Upper lobe of left lung (tissue), 6 donors: ENCODE results near the gene ASCL1. TPM values are rescaled to one million over a fixed set of nuclear protein-coding genes. Genes with fewer than 3 reads are reported as not detected.

Source experiments
- ATAC-seq, 2 donors: fragments of 200-7000 bp; cut with Tn5 transposase; one replicate each; pipeline ENCODE4 v1.9.1; 2022; ENCODE audit warnings: mild to moderate bottlenecking in 2 of 2, moderate library complexity in 2 of 2; ENCODE audit not compliant: low FRiP score in 2 of 2
- DNase-seq, 2 donors: peaks; one replicate each; pipeline ENCODE4 v3.0.0-alpha.2; 2019 to 2020
- H3K27ac ChIP-seq, 4 donors: fragments of 200-600 bp; sonication (generic); one replicate each; pipeline ENCODE4 v1.5.1; 2016 to 2019
- H3K27me3 ChIP-seq, 4 donors: fragments of 200-600 bp; sonication (generic); one replicate each; pipeline ENCODE4 v1.5.1; 2017 to 2019
- H3K36me3 ChIP-seq, 4 donors: fragments of 200-600 bp; sonication (generic); one replicate each; pipeline ENCODE4 v1.5.1; 2016 to 2019
- H3K4me1 ChIP-seq, 4 donors: fragments of 200-600 bp; sonication (generic); one replicate each; pipeline ENCODE4 v1.5.1; 2018 to 2019
- H3K4me3 ChIP-seq, 4 donors: fragments of 200-600 bp; sonication (generic); one replicate each; pipeline ENCODE4 v1.5.1; 2017 to 2019; ENCODE audit warnings: mild to moderate bottlenecking in 2 of 4, moderate library complexity in 1 of 4
- H3K9me3 ChIP-seq, 4 donors: fragments of 200-600 bp; sonication (generic); one replicate each; pipeline ENCODE4 v1.5.1; 2018 to 2019
- EP300 ChIP-seq, 4 donors: sonication (generic); formaldehyde crosslinking; IDR thresholded peaks; one replicate each; pipeline ENCODE4 v1.5.1; 2017; ENCODE audit warnings: antibody characterized with exemption in 4 of 4, control low read depth in 2 of 4
- POLR2A ChIP-seq, 4 donors: fragments of 450-650 bp; IDR thresholded peaks; one replicate each; pipeline ENCODE4 v1.5.1; 2016 to 2017; ENCODE audit warnings: antibody characterized with exemption in 4 of 4, mild to moderate bottlenecking in 2 of 4
- POLR2AphosphoS5 ChIP-seq, 2 donors: sonication (generic); formaldehyde crosslinking; IDR thresholded peaks; one replicate each; pipeline ENCODE4 v1.5.1; 2017; ENCODE audit warnings: antibody characterized with exemption in 2 of 2
- WGBS, 2 donors: methylation state at CpG; one replicate each; pipeline ENCODE4 v1.1.5; 2017 to 2018; 5-methylcytosine and 5-hydroxymethylcytosine counted together
- total RNA-seq, 6 donors: library from RNA; depleted of rRNA in 4 of 6; stranded (reverse); fragments of >200 nt in 4 of 6; gene quantifications; one replicate each; pipeline versions ENCODE4 v1.1.0 to v1.2.1, GENCODE V29; 2016 to 2021
- TF ChIP-seq, protein P1 (sequence below), 6 experiments: fragments of 450-650 bp in 4 of 6; fragments of 200-600 bp in 2 of 6; sonication (generic) in 2 of 6; IDR thresholded peaks; one replicate each; pipeline ENCODE4 v1.5.1; 2016 to 2019; ENCODE audit warnings: antibody characterized with exemption in 6 of 6
- donor health status: DM: no; HTN: no; CAD: no; lungs with moderate emphysema.
- donor health status: DM: no; HTN: yes; CAD: no; lungs with severe emphysema.

The ASCL1 gene
- total RNA-seq, 6 donors from 2014 or later: 0.13 to 0.29 (median 0.15) TPM; not detected in 3

GRCh38 chr12:102912258-102912657, 45.2 kb upstream of the ASCL1 start:
- 80 to 82% methylated on average over 2 of the region's 2 CpGs for WGBS, 2 donors

GRCh38 chr12:102913453-102914226, 43.8 kb upstream of the ASCL1 start:
- Histone ChIP-seq H3K9me3 (no peaks in the 10 kb centered on the region), H3K4me3 (no peak overlapping the region), H3K4me1 (peaks cover 0 to 7% (median 0%) of the 10 kb centered on the region in 4 donors), H3K27ac (no peak overlapping the region), H3K27me3 (no peaks in the 10 kb centered on the region), H3K36me3 (no peaks in the 10 kb centered on the region)
- WGBS, 2 donors: 78 to 86% methylated on average over 2 of the region's 2 CpGs
- no peak for TF ChIP-seq POLR2A (IDR thresholded peaks at IDR 0.05)
- no peak for TF ChIP-seq EP300 (IDR thresholded peaks at IDR 0.05)
- no peak for TF ChIP-seq POLR2AphosphoS5 (IDR thresholded peaks at IDR 0.05)
- TF ChIP-seq, protein P1, sequence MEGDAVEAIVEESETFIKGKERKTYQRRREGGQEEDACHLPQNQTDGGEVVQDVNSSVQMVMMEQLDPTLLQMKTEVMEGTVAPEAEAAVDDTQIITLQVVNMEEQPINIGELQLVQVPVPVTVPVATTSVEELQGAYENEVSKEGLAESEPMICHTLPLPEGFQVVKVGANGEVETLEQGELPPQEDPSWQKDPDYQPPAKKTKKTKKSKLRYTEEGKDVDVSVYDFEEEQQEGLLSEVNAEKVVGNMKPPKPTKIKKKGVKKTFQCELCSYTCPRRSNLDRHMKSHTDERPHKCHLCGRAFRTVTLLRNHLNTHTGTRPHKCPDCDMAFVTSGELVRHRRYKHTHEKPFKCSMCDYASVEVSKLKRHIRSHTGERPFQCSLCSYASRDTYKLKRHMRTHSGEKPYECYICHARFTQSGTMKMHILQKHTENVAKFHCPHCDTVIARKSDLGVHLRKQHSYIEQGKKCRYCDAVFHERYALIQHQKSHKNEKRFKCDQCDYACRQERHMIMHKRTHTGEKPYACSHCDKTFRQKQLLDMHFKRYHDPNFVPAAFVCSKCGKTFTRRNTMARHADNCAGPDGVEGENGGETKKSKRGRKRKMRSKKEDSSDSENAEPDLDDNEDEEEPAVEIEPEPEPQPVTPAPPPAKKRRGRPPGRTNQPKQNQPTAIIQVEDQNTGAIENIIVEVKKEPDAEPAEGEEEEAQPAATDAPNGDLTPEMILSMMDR (IDR thresholded peaks at IDR 0.05): no peak
- ATAC-seq: no peak
- DNase-seq: no peak

More at GRCh38 chr12:102912258-102912657, 45.2 kb upstream of the ASCL1 start:
- DNase-seq (no peak), ATAC-seq (no peak)
- Histone ChIP-seq H3K36me3 (no peaks in the 10 kb centered on the region), H3K4me3 (no peak overlapping the region), H3K9me3 (no peaks in the 10 kb centered on the region), H3K27me3 (no peaks in the 10 kb centered on the region), H3K27ac (no peak overlapping the region), H3K4me1 (peaks cover 0 to 5% (median 0%) of the 10 kb centered on the region in 4 donors)
- TF ChIP-seq EP300 (IDR thresholded peaks at IDR 0.05): no peak
- TF ChIP-seq, protein P1 (IDR thresholded peaks at IDR 0.05): no peak
- no peak for TF ChIP-seq POLR2AphosphoS5 (IDR thresholded peaks at IDR 0.05)
- TF ChIP-seq POLR2A (IDR thresholded peaks at IDR 0.05): no peak

- no peak for DNase-seq
- TF ChIP-seq EP300 (IDR thresholded peaks at IDR 0.05) (no peak), POLR2A (IDR thresholded peaks at IDR 0.05) (no peak)
- Histone ChIP-seq H3K4me3 (no peak overlapping the region), H3K4me1 (peaks cover 0 to 7% (median 0%) of the 10 kb centered on the region in 4 donors), H3K27me3 (no peaks in the 10 kb centered on the region), H3K27ac (no peak overlapping the region), H3K36me3 (no peaks in the 10 kb centered on the region), H3K9me3 (no peaks in the 10 kb centered on the region)
- 64 to 68% methylated on average over 5 of the region's 5 CpGs for WGBS, 2 donors
- no peak for ATAC-seq
Measured at GRCh38 chr12:102916252-102917025, 41.0 kb upstream of the ASCL1 start.

- Histone ChIP-seq H3K27ac (no peak within 1 kb of the TSS), H3K9me3 (no peaks in the 10 kb centered on the region), H3K36me3 (no peaks in the 10 kb centered on the region), H3K4me1 (peaks cover 0 to 7% (median 0%) of the 10 kb centered on the region in 4 donors), H3K27me3 (no peaks in the 10 kb centered on the region), H3K4me3 (peak within 1 kb of the TSS in 3 of 4 donors; percentile 15 to 40 (median 27))
- WGBS, 2 donors: 1 to 7% methylated on average over 16 to 30 of the region's 30 CpGs
- TF ChIP-seq POLR2A (IDR thresholded peaks at IDR 0.05) (no peak), EP300 (IDR thresholded peaks at IDR 0.05) (no peak), POLR2AphosphoS5 (IDR thresholded peaks at IDR 0.05) (no peak)
- TF ChIP-seq, protein P1 (IDR thresholded peaks at IDR 0.05): no peak
- ATAC-seq (peak; percentile 41 to 50), DNase-seq (peak; percentile 24 to 61)
Measured at GRCh38 chr12:102917026-102917787, 40.3 kb upstream of the ASCL1 start, which contains the start of gene PAH. PAH (minus strand) TSS chr12:102917244; CDS start chr12:102917130, 114 bp downstream.
